Measurements from ENCODE around the gene CLIC5.

Gene CLIC5

DNA sequence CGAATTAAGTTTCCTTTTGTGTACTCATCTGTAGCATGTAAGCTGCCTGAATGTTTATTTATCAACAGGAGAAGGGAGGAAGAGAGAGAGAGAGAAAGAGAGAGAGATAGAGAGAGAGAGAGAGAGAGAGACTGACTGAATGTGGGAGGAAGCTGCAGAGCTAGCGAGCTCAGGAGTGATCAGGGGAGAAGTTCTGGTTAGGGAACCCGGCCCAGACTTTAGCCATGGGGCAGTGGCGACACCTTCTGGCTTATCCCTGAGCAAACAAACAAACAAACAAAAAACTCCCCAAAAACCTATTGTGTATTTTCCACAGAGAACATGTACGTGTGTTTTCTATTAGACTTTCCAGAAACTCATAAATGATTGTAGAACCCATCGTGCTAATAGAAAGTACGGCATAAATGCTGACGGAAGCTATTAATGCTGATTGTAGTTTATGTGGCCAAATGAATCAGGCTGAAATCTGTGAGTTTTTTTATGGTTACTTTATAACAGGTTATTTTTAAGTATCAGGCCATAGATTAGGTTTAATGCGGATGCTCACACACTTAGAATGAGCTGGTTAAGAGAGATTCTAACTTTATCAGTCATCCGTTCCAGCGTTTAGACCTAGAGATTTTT lies 92.8 kb downstream of the CLIC5 start:
- DNase-seq = peak; percentile 69

DNA sequence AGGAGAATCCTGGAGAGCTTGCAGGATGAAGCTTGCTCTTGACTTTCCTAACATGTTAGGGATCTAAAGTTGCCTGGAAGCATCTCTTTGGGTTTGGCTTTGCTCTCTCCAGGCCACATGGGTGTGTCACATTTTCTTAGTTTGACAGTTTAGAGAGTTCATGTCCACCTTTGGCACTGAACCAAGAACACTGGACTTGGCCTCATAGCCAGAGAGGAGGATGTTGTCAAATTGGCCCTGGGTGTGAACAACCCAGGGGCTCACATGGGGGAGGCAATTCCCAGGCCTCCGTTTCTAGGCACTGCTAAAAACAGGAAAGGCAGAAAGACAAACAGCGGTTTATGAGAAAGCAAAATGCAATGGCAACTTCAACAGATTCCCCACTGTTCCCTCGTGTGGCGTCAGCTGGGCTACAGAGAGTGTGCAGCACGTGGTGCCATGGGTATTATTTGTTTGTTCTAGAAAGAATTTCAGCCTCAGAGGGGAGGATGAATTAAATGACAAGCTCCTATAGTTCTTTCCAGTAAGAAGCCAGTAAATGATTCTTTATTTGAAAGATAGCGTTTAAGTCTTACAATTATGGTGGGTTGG lies 93.9 kb downstream of the CLIC5 start:
- DNase-seq = no peak

DNA sequence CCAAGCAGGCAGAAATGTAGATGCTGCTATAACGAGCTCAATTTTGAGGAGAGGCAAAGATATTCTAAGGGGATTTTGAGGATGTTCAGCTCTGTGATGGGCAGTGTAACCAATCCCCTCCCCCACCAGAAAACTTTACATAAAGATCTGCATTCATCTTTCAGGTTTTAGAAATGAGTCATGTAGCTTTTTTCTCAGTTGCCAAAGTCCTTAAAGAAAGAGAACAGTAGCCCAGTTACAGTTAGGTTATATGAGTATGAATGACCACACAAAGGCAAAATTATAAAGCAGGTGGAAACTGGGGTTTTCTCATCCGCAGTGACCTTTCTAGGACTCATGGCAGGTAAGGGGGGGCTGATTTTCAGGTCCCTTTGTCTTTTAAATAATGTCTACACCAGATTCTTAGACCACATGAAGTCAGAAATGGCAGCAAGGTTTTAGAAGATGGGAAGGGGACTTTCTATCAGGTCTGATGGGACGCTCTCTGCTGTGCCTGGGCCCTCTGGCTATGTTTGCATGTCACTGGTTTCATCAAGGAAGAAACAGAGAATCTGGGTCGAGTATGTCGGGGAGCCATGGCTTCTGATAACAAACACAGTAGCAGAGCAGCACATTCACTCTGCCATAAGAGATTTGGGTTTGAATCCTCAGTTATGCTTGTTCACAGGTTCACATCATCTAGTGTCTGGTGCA lies 94.7 kb downstream of the CLIC5 start:
- no peak for DNase-seq

DNA sequence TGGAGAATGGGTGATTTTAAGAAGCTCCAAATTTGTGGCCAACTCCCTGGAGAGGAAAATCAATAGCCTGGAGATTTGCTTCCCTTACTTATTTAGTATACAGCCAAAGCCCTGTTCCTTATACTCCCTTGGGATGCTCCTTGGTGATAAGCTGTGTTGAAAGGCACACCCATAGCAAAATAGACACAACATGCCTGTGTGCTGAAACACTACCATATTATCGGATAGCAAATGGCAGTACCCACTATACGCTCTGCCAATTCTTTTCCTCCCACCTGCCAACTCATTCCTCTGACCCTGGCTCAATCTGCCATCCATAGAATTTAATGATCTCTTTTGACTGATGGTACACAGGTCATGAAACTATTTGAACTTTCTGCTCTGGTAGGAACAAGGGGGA lies 98.2 kb downstream of the CLIC5 start:
- no peak for DNase-seq

DNA sequence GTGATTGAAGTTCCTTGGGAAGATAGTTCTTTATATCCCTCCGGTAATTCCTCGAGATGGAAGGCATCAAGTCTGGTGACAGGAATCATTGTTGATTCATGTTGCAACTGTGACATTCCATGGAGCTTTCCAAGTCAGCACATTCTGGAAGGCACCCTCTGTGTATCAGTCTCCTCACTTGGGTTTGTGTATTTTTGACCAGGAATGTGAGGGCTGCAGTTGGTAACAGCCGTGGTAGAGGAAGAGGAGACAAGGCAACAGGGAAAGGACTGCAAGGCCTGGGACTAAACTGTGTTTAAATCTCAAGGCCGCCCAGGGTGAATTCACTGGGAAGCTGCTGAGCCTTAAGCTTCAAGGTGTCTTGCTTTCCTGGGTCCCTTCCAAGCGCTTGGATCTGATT lies 99.0 kb downstream of the CLIC5 start:
- no peak for DNase-seq

DNA sequence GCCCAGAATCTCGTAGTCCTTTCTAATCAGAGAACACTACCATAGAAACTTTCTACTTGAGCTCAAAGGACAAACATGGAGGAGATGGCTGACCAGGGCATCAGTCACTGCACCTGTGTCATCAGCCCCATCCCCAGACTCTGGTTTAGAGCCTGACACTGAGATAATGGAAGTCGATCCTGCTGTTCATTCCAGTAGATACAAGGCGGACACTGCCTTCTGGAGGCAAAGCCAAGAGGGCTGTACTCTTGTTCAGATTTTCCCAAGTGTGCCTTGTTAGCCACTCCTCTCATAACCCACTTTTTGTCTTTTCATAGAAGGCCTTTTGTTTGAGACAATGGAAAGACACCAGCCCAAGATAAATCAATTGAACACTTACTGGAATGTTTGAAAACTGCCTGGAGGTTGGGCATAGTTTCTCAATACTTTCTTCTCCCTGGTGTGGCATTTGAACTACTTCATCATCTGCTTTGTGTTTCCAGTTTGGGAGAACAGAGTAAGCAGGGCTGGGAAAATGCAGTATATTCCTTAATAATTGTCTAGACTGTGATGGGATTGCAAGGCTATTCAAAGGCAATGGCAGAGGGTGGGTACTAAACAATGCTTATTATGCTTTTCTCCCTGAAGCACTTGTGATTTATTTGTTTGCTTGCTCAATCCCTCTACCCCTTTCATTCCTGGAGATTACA lies 99.7 kb downstream of the CLIC5 start:
- no peak for DNase-seq

DNA sequence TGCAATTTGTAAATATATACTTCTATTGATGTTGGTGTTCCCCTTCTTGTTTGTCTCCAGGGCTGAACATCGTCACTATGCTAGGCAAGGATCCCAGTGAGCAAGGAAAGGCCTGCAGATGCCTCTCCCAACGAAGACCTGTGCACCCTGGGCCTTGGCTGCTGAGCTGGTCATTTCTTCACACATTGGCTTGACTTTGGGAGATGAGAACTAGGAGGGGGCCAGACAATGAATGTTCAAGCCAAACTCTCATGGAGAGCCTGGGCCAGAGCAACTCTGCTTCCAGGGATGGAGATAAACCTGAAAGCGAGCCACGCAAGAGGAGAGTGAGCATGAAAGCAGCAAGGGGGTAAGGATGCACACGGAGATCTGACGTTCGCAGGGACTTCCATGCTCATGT lies 104.0 kb downstream of the CLIC5 start:
- DNase-seq = no peak

DNA sequence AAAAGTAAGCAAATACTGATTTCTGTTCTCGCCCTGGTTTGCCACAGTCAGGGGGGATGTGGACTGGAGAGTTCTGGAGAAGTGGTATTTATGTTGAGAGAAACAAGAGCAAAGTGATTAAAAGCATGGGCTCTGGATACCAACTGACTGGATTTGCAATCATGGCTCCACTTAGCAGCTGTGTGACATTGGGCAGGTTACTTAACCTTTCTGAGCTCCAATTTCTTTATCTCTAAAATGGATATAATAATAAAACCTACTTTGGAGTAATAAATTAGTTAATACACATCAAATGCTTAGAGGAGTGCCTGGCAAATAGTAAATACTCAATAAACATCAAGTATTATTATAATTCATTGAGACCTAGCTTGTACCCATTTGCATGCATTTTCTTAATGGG lies 111.7 kb downstream of the CLIC5 start:
- no peak for DNase-seq

DNA sequence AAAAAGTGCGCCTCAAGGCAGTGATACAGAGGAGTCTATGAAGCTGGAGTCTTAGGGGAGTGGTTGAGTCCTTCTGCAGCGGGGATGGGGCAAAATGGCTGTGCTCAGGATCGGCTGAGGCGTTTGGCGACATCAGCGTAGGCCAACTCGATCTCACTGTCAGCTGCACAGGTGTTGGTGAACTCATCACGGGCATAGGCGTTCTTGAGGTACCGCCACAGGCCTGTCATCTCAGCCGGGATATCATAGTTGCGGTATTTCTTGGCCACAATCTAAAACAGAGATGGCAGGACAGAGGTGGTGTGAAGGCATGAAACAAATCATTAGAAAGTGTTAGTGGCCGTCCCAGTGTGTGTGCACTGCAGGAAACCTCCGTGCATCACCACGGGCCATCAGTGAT lies 112.7 kb downstream of the CLIC5 start:
- DNase-seq = no peak

DNA sequence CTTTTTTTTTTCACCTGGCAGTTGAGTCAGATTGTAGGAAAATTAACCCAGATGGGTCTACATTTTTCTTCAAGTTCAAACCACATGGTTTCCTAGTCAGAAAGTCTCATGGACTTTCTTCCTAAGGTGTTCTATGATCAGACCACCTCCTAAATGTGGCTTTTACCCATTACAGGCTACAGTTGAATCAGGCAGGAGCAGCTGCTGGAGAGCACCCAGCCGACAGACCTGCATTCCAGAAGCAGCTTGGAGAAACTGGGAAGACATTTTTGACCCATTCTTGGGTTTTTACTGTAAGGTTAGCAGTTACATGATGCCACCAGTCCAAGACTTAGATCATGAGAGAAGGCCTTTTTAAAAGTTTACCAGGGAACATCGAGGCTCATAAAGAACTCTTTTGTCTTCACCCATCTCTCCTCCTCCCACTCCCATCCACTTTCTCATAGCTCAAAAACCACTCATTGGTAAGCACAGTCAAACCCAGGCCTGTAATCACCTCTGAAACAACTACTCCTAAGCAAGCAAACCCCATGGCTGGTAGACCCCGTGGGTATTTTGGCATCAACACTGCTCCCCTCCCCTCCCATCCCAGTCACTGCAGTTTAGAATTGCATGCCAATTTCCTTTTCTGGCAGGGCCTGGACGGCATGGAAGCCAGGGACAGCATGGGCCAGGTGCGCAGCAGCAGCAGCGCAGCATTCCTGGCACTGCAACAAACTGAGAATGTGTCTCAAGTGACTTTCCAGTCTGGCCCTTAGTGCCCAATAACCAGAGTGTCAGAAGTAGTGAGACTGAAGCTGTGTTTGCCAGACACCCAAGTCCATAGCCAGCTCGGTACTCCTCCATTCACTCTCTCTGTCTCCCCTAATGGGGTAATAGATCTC lies 113.7 kb downstream of the CLIC5 start:
- no peak for DNase-seq

DNA sequence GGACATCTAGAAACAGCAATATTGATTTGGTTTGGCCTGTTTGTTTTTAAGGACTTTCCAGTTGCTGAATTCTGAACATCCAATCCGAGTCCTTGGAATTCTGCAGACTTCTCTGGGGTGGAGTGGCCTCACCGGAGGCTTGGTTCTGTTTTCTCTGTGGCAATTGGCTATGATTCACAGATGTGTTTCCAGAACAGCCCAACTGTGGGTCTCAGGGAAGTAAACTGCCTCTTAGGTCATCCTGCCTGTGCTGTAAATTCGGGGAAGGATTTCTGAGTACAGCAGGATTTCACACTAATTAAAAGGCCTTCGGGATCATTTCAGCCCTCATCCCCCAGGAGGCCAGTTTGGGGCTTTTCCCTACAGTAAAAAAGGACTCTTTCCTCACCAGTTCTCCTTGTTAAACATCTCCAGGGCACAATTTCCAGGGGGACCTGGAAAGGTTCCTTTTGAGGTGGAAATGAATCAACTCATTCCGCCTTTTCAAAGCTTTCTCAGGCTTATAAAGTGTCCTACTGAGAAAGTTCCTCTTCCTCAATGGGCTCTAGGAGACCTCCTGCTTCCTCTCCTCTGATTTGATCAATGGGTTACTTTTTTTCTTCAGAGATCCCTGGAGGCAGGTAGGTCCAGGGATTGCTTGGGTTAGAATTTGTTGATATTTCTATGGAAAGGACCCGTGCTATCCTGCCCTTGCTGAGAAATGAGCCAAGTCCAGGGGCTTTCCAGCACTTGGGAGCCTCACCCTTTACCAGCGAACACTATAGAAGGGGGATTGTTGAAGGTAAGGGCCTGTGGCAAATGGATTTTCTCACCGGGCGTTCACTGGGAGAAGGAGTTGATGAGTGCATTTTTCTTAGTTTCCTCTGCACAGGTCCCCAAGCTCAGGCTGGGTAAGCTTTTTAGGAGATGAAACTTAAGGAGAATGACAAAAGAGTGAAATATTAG lies 114.6 kb downstream of the CLIC5 start:
- DNase-seq = no peak

DNA sequence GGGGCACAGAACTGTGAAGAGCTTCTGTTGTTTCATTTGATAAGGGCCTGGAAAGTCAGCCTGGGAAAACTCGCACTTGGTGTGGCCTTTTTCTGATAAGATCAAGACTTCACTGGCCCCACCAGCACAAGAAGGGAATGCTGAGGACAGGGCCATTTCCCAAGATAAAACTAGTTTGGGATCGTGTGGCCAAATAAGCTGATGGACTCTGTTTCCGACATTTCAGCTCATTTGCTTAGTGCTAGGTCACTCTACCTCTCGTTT lies 116.0 kb downstream of the CLIC5 start:
- no peak for DNase-seq

DNA sequence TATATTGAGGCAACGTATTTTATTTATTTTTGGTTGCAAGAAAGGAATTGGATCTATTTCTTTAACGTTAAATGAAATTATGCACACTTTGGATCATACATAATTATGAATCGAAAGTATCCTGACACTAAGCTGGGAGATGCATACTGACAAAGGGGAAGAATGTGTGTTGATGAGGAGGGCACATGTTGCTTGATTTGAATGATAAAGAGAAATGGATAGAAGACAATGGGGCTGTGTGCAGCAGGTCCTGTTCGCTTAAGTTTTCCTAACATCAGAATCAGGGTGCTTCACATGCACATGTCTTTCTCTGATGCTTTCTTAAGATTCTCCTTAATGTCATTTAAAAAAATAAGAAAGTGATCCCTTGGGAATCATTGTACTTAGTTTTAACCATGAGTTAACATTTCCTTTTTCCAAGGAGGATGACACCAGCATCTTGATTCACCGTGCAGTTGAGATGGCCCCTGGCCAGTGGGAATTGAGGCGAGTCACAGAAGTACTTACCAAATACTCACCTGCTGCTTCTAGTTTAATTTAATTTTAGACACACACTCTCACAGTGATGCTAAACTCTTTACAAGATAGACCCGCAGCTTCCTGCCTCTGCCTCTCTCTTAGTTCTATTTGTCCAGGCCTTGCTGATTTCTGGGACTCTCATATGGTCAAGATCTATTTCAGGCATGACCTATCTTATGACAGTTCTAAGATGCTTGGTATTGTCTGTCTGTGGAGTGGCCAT lies 116.5 kb downstream of the CLIC5 start:
- DNase-seq = no peak

DNA sequence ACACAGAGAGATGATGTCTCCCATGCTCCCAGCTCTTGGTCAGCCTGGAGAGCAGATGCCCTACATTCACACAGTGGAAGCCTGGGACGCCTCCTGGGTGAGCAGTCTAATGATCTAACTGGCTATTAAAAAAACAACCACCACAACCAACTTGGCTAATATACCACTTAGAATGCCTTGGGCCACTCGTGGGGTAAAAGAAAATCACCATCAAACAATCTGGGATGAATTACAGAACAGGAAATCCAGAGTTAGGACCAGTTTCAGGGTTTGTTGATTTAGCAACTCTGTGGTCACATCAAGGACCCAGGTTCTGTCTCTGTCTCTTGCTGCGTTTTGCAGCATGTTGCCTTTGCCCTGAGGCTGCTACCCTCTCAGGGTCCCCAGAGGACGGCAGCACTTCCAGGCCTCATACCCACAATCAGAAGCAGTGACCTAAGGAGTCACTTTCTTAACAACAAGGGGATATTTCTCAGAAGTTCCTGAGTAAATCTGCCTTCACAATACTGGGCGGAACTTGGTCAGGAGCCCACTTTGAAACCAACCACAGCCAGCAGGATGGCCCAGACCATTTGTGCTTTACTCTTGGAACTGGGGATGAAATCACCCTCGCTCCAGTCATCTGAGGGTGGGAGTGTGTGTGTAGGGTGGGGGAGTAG lies 118.7 kb downstream of the CLIC5 start:
- DNase-seq = no peak

DNA sequence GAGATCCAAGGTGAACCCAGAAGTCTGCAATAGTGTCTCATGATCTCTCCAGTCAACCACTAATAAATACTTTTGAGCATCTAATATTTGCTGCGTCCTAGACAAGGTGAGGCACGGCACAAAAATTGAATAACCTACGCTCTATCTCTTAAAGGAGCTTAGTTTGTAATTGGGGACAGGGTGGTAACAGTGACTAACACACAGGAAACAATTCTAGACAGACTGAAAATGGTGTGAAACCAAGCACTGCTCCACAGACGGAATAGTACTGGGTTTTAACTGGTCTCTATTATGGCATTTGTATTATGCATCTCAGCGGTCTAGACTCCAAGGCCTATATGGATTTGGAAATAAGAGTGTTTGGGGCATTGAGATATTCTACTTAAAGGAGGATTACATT lies 120.1 kb downstream of the CLIC5 start:
- no peak for DNase-seq

DNA sequence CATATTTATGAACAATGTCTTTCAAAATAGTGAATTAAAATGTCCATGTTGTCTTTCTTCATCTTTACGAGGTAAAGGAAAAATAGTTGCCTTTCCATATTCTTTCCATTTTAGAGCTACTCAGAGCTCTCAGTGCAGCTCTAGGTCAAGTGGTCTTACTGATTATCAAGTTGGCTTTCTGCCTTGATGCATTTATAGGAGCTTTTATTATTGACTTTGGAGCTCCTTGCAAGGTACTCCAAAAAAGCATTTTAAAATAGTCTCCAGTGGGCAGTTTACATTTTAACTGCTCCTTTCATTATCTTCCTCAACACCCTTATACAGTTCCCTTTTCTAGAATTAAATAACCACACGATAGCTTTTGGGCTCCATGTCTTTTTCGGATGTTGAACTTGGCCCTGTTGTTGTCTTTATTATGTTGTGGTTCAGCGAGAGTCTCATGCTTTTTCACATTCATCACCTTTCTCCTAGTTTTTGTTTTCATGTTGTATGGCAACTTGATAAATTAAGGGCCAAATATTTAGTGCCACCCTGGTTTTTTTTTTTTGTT lies 122.9 kb downstream of the CLIC5 start:
- no peak for DNase-seq

DNA sequence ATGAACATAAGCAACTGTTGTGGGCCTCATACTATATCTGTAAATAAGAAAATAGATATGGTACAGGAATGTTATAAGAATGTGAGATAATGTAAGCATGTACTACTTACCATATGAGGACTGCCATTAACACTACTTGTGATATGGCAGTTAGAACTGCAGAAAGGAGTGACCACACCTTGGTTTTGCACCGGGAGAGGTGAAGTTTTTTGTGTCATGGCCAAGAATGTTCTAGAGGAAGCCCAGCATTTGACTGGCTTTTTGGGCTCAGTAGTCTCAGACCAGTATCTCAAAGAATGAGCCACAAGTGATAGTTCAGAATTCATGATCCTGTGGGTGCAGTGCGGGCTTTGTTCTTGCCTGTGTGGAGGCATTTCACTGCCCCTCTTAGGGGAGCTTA lies 123.5 kb downstream of the CLIC5 start:
- DNase-seq = no peak

DNA sequence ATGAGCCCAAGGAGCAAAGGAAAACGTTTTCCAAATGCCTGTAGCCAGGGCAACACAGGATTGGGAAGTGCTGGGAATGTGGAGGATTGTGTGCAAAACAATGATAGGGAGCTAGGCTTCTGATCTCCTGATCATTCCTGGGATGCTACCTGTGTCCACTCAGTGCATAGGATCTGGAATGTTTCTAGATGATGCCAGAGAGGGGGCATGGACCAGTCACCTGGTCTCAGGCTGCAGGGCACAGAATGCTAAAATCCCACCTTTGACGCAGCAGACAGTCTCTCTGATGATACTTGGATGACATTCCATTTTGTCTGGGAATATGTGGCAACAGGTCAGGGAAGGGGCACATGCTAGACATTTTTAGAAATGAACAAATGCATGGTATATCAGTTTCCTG lies 128.9 kb downstream of the CLIC5 start:
- DNase-seq = no peak

DNA sequence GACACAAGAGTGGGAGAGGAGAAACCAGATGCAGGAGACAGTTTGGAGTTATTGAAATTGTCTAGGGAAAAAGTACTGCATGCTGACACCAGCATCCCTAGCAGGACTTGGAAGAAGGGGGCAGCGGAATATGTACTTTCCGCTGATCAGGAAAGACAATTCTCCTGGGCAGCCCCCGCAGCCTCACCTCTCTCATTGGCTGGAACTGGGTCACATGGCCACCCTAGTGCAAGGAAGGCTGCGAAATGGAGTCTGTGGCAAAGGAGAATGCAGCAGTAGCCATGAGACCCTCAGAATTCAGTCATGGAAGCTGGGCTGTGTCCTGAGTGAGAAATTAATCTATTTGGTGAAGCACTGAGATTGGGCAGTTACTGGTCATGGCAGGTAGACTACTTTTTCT lies 131.3 kb downstream of the CLIC5 start:
- DNase-seq = no peak

DNA sequence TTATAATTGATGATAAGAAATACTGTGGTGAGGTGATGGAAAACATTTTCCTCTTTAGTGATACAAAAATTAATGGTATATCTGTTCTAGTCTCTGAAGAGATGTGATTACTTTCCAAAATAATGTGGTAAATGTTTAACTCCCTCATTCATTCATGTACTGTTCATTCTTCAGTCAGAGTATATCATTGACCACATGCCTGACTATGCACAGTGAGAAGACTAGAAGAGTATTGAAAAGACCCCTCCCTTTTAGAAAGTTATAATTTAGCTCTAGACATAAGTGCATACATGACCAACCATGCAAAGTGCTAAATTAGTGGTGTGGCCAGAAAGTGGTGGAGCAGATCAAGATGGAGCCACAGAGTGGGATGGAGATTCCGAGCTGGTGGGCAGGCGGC lies 133.0 kb downstream of the CLIC5 start:
- no peak for DNase-seq
